Fibroblast of lung (primary cell): ENCODE results near the gene DPM1. TPM values are rescaled to one million over a fixed set of nuclear protein-coding genes. Genes with fewer than 3 reads are reported as not detected.

Source experiments
- DNase-seq, 2 donors: peaks; one replicate each; pipeline versions ENCODE4 v3.0.0 to v3.0.0-alpha.2; 2010; ENCODE audit warnings: low read depth in 2 of 2
- H2AFZ ChIP-seq: 2 replicates; pipeline ENCODE4 v1.5.1; 2012; ENCODE audit warnings: low read length, control low read depth, inconsistent platforms
- H3K27ac ChIP-seq: 2 replicates; pipeline ENCODE4 v1.5.1; 2011; ENCODE audit warnings: low read length, control low read depth; ENCODE audit not compliant: insufficient read depth
- H3K27me3 ChIP-seq: 2 replicates; pipeline ENCODE4 v1.5.1; 2011; ENCODE audit warnings: mild to moderate bottlenecking, low read length; ENCODE audit not compliant: control insufficient read depth, insufficient read depth
- H3K36me3 ChIP-seq: 2 replicates; pipeline ENCODE4 v1.5.1; 2011; ENCODE audit warnings: low read length; ENCODE audit not compliant: control insufficient read depth, insufficient read depth
- H3K4me1 ChIP-seq: 2 replicates; pipeline ENCODE4 v1.5.1; 2011; ENCODE audit warnings: low read length; ENCODE audit not compliant: control insufficient read depth, insufficient read depth; ENCODE audit errors: extremely low read depth
- H3K4me2 ChIP-seq: 2 replicates; pipeline ENCODE4 v1.5.1; 2011; ENCODE audit warnings: low read length, control low read depth; ENCODE audit not compliant: insufficient read depth; ENCODE audit errors: extremely low read depth
- H3K4me3 ChIP-seq, 4 experiments: fragments of 200-600 bp in 1 of 4; sonication (generic) in 1 of 4; replicated peaks in 1 of 4; 2 replicates each; pipeline ENCODE4 v1.5.1; 2011 to 2016; ENCODE audit warnings: low read length in 4 of 4, low read depth in 3 of 4, mild to moderate bottlenecking in 3 of 4, control low read depth in 2 of 4, inconsistent platforms in 1 of 4, mixed read lengths in 1 of 4; ENCODE audit not compliant: insufficient read depth in 1 of 4; ENCODE audit errors: control extremely low read depth in 1 of 4
- H3K79me2 ChIP-seq: 2 replicates; pipeline ENCODE4 v1.5.1; 2012; ENCODE audit warnings: mild to moderate bottlenecking, low read length, inconsistent platforms; ENCODE audit not compliant: control insufficient read depth, insufficient read depth
- H3K9ac ChIP-seq: 2 replicates; pipeline ENCODE4 v1.5.1; 2011; ENCODE audit warnings: mild to moderate bottlenecking, low read length, control low read depth; ENCODE audit not compliant: insufficient read depth
- H3K9me3 ChIP-seq: 2 replicates; pipeline ENCODE4 v1.5.1; 2012; ENCODE audit warnings: low read depth, low read length; ENCODE audit not compliant: control insufficient read depth, insufficient read depth
- H4K20me1 ChIP-seq: 2 replicates; pipeline ENCODE4 v1.5.1; 2011; ENCODE audit warnings: low read length; ENCODE audit not compliant: control insufficient read depth, insufficient read depth; ENCODE audit errors: extremely low read depth
- EZH2 ChIP-seq: IDR thresholded peaks from 2 replicates; pipeline ENCODE4 v1.5.1; 2012; ENCODE audit warnings: low read length, control low read depth, mild to moderate bottlenecking; ENCODE audit errors: missing control alignments
- polyA plus RNA-seq, 2 donors: library from polyadenylated mRNA; depleted of rRNA in 1 of 2; stranded (reverse) in 1 of 2; unstranded in 1 of 2; fragments of >200 nt; gene quantifications; 2 replicates each; pipeline ENCODE4 v1.2.1, GENCODE V29; 2011 to 2012; ENCODE audit warnings: missing spikeins in 1 of 2
- total RNA-seq: library from RNA; depleted of rRNA; stranded (reverse); fragments of >200 nt; gene quantifications from 2 replicates; pipeline ENCODE4 v1.2.1, GENCODE V29; 2014
- TF ChIP-seq, protein P1 (sequence below), 2 donors: IDR thresholded peaks in 1 of 2; conservative IDR thresholded peaks in 1 of 2; 1 replicate in 1 of 2; 2 replicates in 1 of 2; pipeline ENCODE4 v1.5.1; 2011 to 2012; ENCODE audit warnings: low read length in 2 of 2, control low read depth in 1 of 2, inconsistent platforms in 1 of 2, low read depth in 1 of 2, mild to moderate bottlenecking in 1 of 2

Gene DPM1
- total and polyA plus RNA-seq, 2 donors (not counting 1 experiment from before 2014, with no cell fraction given), result 60.9 to 89.1 TPM

DNA sequence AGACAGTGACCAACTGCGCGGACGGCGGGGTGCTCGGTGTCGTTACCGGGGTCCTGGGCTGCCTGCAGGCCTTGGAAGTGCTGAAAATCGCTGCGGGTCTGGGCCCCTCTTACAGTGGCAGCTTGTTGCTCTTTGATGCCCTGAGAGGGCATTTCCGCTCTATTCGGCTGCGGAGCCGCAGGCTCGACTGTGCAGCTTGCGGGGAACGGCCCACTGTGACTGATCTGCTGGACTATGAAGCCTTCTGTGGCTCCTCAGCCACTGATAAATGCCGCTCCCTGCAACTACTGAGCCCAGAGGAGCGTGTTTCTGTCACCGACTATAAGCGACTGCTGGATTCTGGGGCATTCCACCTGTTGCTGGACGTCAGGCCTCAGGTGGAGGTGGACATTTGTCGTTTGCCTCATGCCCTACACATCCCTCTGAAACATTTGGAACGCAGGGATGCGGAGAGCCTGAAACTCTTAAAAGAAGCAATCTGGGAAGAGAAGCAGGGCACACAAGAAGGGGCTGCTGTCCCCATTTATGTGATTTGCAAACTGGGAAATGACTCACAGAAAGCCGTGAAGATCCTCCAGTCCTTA is 1.3 kb upstream of the DPM1 start:
- H3K4me2 ChIP-seq, result peak overlapping the region; percentile 99
- no peaks in the 10 kb centered on the region for H3K9me3 ChIP-seq
- TF ChIP-seq, protein P1, sequence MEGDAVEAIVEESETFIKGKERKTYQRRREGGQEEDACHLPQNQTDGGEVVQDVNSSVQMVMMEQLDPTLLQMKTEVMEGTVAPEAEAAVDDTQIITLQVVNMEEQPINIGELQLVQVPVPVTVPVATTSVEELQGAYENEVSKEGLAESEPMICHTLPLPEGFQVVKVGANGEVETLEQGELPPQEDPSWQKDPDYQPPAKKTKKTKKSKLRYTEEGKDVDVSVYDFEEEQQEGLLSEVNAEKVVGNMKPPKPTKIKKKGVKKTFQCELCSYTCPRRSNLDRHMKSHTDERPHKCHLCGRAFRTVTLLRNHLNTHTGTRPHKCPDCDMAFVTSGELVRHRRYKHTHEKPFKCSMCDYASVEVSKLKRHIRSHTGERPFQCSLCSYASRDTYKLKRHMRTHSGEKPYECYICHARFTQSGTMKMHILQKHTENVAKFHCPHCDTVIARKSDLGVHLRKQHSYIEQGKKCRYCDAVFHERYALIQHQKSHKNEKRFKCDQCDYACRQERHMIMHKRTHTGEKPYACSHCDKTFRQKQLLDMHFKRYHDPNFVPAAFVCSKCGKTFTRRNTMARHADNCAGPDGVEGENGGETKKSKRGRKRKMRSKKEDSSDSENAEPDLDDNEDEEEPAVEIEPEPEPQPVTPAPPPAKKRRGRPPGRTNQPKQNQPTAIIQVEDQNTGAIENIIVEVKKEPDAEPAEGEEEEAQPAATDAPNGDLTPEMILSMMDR (conservative IDR thresholded peaks at IDR 0.05 in 1 of 2, IDR thresholded peaks at IDR 0.05 in 1 of 2; ENCODE audit: low read depth in 1 of 2, low read length in 2 of 2), result no peak
- TF ChIP-seq EZH2, result no peak
- H3K27me3 ChIP-seq, result no peaks in the 10 kb centered on the region
- no peak for DNase-seq
- peak overlapping the region; percentile 55 to 97 (median 84) for H3K4me3 ChIP-seq
- no peak overlapping the region for H2AFZ ChIP-seq
- peak overlapping the region; percentile 93 for H3K27ac ChIP-seq
- H4K20me1 ChIP-seq, result no peaks in the 10 kb centered on the region
- no peaks in the 10 kb centered on the region for H3K36me3 ChIP-seq
- H3K4me1 ChIP-seq, result peaks cover 3% of the 10 kb centered on the region
- peaks cover 58% of the 10 kb centered on the region for H3K79me2 ChIP-seq
- H3K9ac ChIP-seq, result peak overlapping the region; percentile 97

- Histone ChIP-seq H3K79me2 (peaks cover 65% of the 10 kb centered on the region), H2AFZ (peak within 1 kb of the TSS; percentile 84), H3K36me3 (no peaks in the 10 kb centered on the region), H3K4me1 (peaks cover 3% of the 10 kb centered on the region), H3K27ac (peak within 1 kb of the TSS; percentile 93), H3K9me3 (no peaks in the 10 kb centered on the region), H3K9ac (peak within 1 kb of the TSS; percentile 97), H4K20me1 (no peaks in the 10 kb centered on the region), H3K27me3 (no peaks in the 10 kb centered on the region), H3K4me3 (peak within 1 kb of the TSS; percentile 55 to 97 (median 84)), H3K4me2 (peak within 1 kb of the TSS; percentile 99)
- TF ChIP-seq, protein P1 (conservative IDR thresholded peaks at IDR 0.05 in 1 of 2, IDR thresholded peaks at IDR 0.05 in 1 of 2; ENCODE audit: low read depth in 1 of 2, low read length in 2 of 2), result no peak
- TF ChIP-seq EZH2, result no peak
- DNase-seq, result peak; percentile 92 to 95
Measured at GRCh38 chr20:50958615-50959542, 547 bp upstream of the DPM1 start, which contains the start of gene MOCS3. Gene MOCS3, plus strand, starts transcription at chr20:50958818. Its CDS starts 25 bp downstream, at chr20:50958843.

DNA sequence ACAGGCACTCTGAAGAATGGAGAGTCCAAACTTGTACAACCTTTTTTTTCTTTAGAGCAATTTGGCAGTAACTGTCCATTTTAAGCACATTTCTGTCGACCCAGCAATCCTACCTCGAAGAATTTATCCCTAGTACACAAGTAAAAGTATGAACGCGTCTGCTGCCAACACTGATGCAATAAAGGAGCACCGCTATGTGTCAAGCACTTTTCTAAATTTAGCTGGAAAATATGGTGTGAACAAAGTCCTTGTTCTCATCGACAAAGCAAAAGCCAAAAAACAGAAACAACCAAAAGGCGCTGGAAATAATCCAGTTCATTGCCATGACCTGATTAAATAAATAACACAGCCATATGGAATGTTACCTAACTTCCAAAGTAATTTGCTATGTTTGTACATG is 1.1 kb downstream of the DPM1 start:
- H3K36me3 ChIP-seq, result no peaks in the 10 kb centered on the region
- no peaks in the 10 kb centered on the region for H3K27me3 ChIP-seq
- H2AFZ ChIP-seq, result no peak overlapping the region
- peak overlapping the region; percentile 97 for H3K9ac ChIP-seq
- H3K9me3 ChIP-seq, result no peaks in the 10 kb centered on the region
- no peak for TF ChIP-seq EZH2
- TF ChIP-seq, protein P1 (conservative IDR thresholded peaks at IDR 0.05 in 1 of 2, IDR thresholded peaks at IDR 0.05 in 1 of 2; ENCODE audit: low read depth in 1 of 2, low read length in 2 of 2), result no peak
- no peaks in the 10 kb centered on the region for H4K20me1 ChIP-seq
- H3K4me3 ChIP-seq, result peak overlapping the region; percentile 55 to 97 (median 84)
- DNase-seq, result peak; percentile 17 to 49
- peak overlapping the region; percentile 44 for H3K4me2 ChIP-seq
- peak overlapping the region; percentile 93 for H3K27ac ChIP-seq
- peaks cover 3% of the 10 kb centered on the region for H3K4me1 ChIP-seq
- H3K79me2 ChIP-seq, result peaks cover 74% of the 10 kb centered on the region
